ENCODE measurements around the gene CAST.

Gene CAST

GRCh38 chr5:96691503-96692303, 29.5 kb downstream of the CAST start:
- Histone ChIP-seq H3K36me3 (ENCODE audit: control insufficient read depth in 2 of 2, insufficient read depth in 1 of 2, low read length in 2 of 2) (no peaks in the 10 kb centered on the region; a peak in 1 of 3 replicates), H3K9me3 (ENCODE audit: control insufficient read depth, insufficient read depth, low read depth, low read length) (no peaks in the 10 kb centered on the region), H3K4me1 (ENCODE audit: control insufficient read depth, insufficient read depth, low read length) (no peaks in the 10 kb centered on the region), H3K27ac (ENCODE audit: extremely low read depth, low read depth, low read length) (no peak overlapping the region), H3K4me3 (ENCODE audit: low read depth, low read length) (no peak overlapping the region)
- ChIA-PET CTCF (interaction anchor here (0.7 to 1.2 kb wide), 4 partner anchors 29 to 346 kb away, joined by 3 to 4 read pairs (median 4); no protein-coding TSS in a partner anchor), POLR2A (interaction anchor here (0.7 kb wide), 1 partner anchor 8 kb away, joined by 3 read pairs; no protein-coding TSS in a partner anchor)
- no peak for TF ChIP-seq ZNF529 (tag by site-specific recombination; IDR thresholded peaks at IDR 0.05; ENCODE audit: insufficient replicate concordance)
- TF ChIP-seq ZNF521 (tag by site-specific recombination; IDR thresholded peaks at IDR 0.05) = no peak
- no peak for TF ChIP-seq TRIM28 (IDR thresholded peaks at IDR 0.05; ENCODE audit: borderline replicate concordance, low read length)
- TF ChIP-seq ZBTB7A (tag by site-specific recombination; IDR thresholded peaks at IDR 0.05; ENCODE audit: low read depth) = no peak
- no peak for TF ChIP-seq BCL11B (tag by site-specific recombination; IDR thresholded peaks at IDR 0.05; ENCODE audit: low read depth)
- no peak for TF ChIP-seq ZNF600 (tag by site-specific recombination; IDR thresholded peaks at IDR 0.05)
- no peak for TF ChIP-seq ZNF416 (tag by site-specific recombination; IDR thresholded peaks at IDR 0.05)
- no peak for TF ChIP-seq KLF10 (tag by site-specific recombination; IDR thresholded peaks at IDR 0.05)
- TF ChIP-seq, protein P1, sequence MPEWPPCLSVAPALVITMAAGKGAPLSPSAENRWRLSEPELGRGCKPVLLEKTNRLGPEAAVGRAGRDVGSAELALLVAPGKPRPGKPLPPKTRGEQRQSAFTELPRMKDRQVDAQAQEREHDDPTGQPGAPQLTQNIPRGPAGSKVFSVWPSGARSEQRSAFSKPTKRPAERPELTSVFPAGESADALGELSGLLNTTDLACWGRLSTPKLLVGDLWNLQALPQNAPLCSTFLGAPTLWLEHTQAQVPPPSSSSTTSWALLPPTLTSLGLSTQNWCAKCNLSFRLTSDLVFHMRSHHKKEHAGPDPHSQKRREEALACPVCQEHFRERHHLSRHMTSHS (tag by site-specific recombination; IDR thresholded peaks at IDR 0.05) = no peak

GRCh38 chr5:96692441-96692840, 30.3 kb downstream of the CAST start:
- Histone ChIP-seq H3K4me1 (ENCODE audit: control insufficient read depth, insufficient read depth, low read length) (no peaks in the 10 kb centered on the region), H3K36me3 (ENCODE audit: control insufficient read depth in 2 of 2, insufficient read depth in 1 of 2, low read length in 2 of 2) (no peaks in the 10 kb centered on the region; a peak in 1 of 3 replicates), H3K9me3 (ENCODE audit: control insufficient read depth, insufficient read depth, low read depth, low read length) (no peaks in the 10 kb centered on the region), H3K4me3 (ENCODE audit: low read depth, low read length) (no peak overlapping the region), H3K27ac (ENCODE audit: extremely low read depth, low read depth, low read length) (no peak overlapping the region)
- ChIA-PET CTCF (interaction anchor here (1.1 kb wide), 1 partner anchor 347 kb away, joined by 4 read pairs; no protein-coding TSS in a partner anchor), POLR2A (no interaction called here)
- TF ChIP-seq ZNF585B (tag by site-specific recombination; IDR thresholded peaks at IDR 0.05) (no peak), ZNF623 (tag by site-specific recombination; IDR thresholded peaks at IDR 0.05) (peak; percentile 94)

DNA sequence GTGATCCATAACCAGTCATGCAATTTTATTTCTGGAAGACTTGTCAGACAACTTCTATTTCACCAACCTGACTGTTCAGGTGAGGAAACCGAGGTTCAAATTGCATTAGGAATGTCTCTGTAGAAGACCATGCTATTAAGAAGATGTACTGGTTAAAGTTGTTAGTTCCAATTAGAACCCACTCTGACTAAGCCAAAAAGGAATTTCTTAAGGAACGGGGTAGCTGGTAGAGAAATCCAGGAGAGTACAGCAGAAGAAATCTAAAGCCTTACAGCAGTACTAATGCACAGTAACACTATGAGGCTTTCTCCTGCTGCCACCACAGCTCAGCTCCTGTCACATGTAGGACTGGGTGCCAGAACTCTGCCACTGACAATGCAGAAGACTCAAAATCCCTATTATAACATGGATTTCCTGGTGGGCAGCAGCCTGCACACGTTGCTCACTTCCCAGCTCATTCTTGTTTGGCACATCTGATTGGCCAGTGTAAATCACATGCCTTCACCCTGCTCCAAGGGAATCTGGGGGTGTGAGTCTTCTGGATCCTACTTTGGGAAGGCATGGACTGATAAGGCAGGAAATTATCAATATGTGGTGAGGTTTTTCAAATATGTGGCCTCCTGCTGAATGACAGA, 37.1 kb downstream of the CAST start:
- peaks cover 7% of the 10 kb centered on the region for H3K4me1 ChIP-seq (ENCODE audit: control insufficient read depth, insufficient read depth, low read length)
- no peak for TF ChIP-seq ZNF302 (tag by site-specific recombination; IDR thresholded peaks at IDR 0.05; ENCODE audit: low read depth)
- peak; percentile 71 for TF ChIP-seq FEZF1 (tag by site-specific recombination; IDR thresholded peaks at IDR 0.05)
- TF ChIP-seq ZFHX2 (tag by site-specific recombination; conservative IDR thresholded peaks at IDR 0.05) = peak; percentile 60
- 0 out of 2 replicates have a peak, but pooled peaks have one; percentile 16 for TF ChIP-seq IKZF3 (tag by site-specific recombination; IDR thresholded peaks at IDR 0.05)
- ChIA-PET POLR2A (interaction anchor here (0.6 kb wide), 1 partner anchor 8 kb away, joined by 3 read pairs; no protein-coding TSS in a partner anchor), CTCF (interaction anchor here (0.6 to 1.7 kb wide), 3 partner anchors 11 to 354 kb away, joined by 3 to 9 read pairs (median 4); no protein-coding TSS in a partner anchor)
- no peak overlapping the region for H3K4me3 ChIP-seq (ENCODE audit: low read depth, low read length)
- H3K9me3 ChIP-seq (ENCODE audit: control insufficient read depth, insufficient read depth, low read depth, low read length) = no peaks in the 10 kb centered on the region
- H3K36me3 ChIP-seq (ENCODE audit: control insufficient read depth in 2 of 2, insufficient read depth in 1 of 2, low read length in 2 of 2) = no peaks in the 10 kb centered on the region; a peak in 1 of 3 replicates
- H3K27ac ChIP-seq (ENCODE audit: extremely low read depth, low read depth, low read length) = no peak overlapping the region

Data from HEK293 (cell line).